Hepatocyte (in vitro differentiated cells): Measurements from ENCODE around the gene MATK. TPM values are rescaled to one million over a fixed set of nuclear protein-coding genes. Genes with fewer than 3 reads are reported as not detected.

Experiments
- DNase-seq: peaks from one replicate; pipeline ENCODE4 v3.0.0-alpha.2; 2016; ENCODE audit warnings: low spot score
- H2AFZ ChIP-seq: fragments of 200-600 bp; sonication (generic); 2 replicates; pipeline ENCODE4 v1.6.0; 2016; ENCODE audit warnings: antibody characterized with exemption, mild to moderate bottlenecking
- H3K27ac ChIP-seq: fragments of 200-600 bp; sonication (generic); 2 replicates; pipeline ENCODE4 v1.5.1; 2016; ENCODE audit warnings: mild to moderate bottlenecking
- H3K27me3 ChIP-seq: fragments of 200-600 bp; sonication (generic); 2 replicates; pipeline ENCODE4 v1.6.1; 2016
- H3K36me3 ChIP-seq: fragments of 200-600 bp; sonication (generic); replicated peaks from 2 replicates; pipeline ENCODE4 v1.5.1; 2016; ENCODE audit warnings: low read depth; ENCODE audit not compliant: insufficient read depth
- H3K4me1 ChIP-seq: fragments of 200-600 bp; sonication (generic); 2 replicates; pipeline ENCODE4 v1.5.1; 2016; ENCODE audit warnings: mild to moderate bottlenecking, moderate library complexity; ENCODE audit not compliant: insufficient read depth
- H3K4me2 ChIP-seq: fragments of 200-600 bp; sonication (generic); 2 replicates; pipeline ENCODE4 v1.6.0; 2016
- H3K4me3 ChIP-seq: fragments of 200-600 bp; sonication (generic); 2 replicates; pipeline ENCODE4 v1.5.1; 2016; ENCODE audit warnings: mild to moderate bottlenecking
- H3K79me2 ChIP-seq: fragments of 200-600 bp; sonication (generic); 2 replicates; pipeline ENCODE4 v1.6.0; 2017; ENCODE audit warnings: mild to moderate bottlenecking
- H3K9me2 ChIP-seq: fragments of 200-600 bp; sonication (generic); replicated peaks from 2 replicates; pipeline ENCODE4 v1.6.0; 2017; ENCODE audit warnings: mild to moderate bottlenecking; ENCODE audit not compliant: insufficient read depth
- H3K9me3 ChIP-seq: fragments of 200-600 bp; sonication (generic); 2 replicates; pipeline ENCODE4 v1.5.1; 2016; ENCODE audit warnings: low read depth, mild to moderate bottlenecking
- H4K20me1 ChIP-seq: fragments of 200-600 bp; sonication (generic); 2 replicates; pipeline ENCODE4 v1.6.0; 2016; ENCODE audit warnings: mild to moderate bottlenecking; ENCODE audit not compliant: insufficient read depth, poor library complexity, severe bottlenecking
- CTCF ChIP-seq: fragments of 200-600 bp; sonication (generic); IDR thresholded peaks from 2 replicates; pipeline ENCODE4 v1.5.1; 2016; ENCODE audit warnings: antibody characterized with exemption, mild to moderate bottlenecking; ENCODE audit not compliant: poor library complexity
- EZH2 ChIP-seq: fragments of 200-600 bp; sonication (generic); IDR thresholded peaks from 2 replicates; pipeline ENCODE4 v1.6.1; 2016; ENCODE audit warnings: antibody characterized with exemption, mild to moderate bottlenecking, borderline replicate concordance
- EZH2phosphoT487 ChIP-seq: fragments of 200-600 bp; sonication (generic); IDR thresholded peaks from one replicate; pipeline ENCODE4 v1.6.1; 2018; ENCODE audit warnings: antibody characterized with exemption, mild to moderate bottlenecking, low read depth, moderate library complexity; ENCODE audit not compliant: unreplicated experiment, severe bottlenecking
- WGBS: methylation state at CpG from one replicate; pipeline ENCODE4 v1.1.6; 2016; ENCODE audit warnings: low lambda C conversion rate; ENCODE audit errors: missing lambda C conversion rate; 5-methylcytosine and 5-hydroxymethylcytosine counted together
- polyA plus RNA-seq: library from polyadenylated mRNA; unstranded; fragments of >200 nt; fragmentation: Nextera tagmentation; extraction: Ambion mirVana; gene quantifications from 2 replicates; pipeline ENCODE4 v1.2.1, GENCODE V29; 2016
- total RNA-seq: library from RNA; depleted of rRNA; stranded (reverse); fragments of >200 nt; gene quantifications from 2 replicates; pipeline ENCODE4 v1.2.3, GENCODE V29; 2014

MATK gene
- total and polyA plus RNA-seq, 2 experiments from 2014 or later = 0.50 TPM; not detected in 1

DNA sequence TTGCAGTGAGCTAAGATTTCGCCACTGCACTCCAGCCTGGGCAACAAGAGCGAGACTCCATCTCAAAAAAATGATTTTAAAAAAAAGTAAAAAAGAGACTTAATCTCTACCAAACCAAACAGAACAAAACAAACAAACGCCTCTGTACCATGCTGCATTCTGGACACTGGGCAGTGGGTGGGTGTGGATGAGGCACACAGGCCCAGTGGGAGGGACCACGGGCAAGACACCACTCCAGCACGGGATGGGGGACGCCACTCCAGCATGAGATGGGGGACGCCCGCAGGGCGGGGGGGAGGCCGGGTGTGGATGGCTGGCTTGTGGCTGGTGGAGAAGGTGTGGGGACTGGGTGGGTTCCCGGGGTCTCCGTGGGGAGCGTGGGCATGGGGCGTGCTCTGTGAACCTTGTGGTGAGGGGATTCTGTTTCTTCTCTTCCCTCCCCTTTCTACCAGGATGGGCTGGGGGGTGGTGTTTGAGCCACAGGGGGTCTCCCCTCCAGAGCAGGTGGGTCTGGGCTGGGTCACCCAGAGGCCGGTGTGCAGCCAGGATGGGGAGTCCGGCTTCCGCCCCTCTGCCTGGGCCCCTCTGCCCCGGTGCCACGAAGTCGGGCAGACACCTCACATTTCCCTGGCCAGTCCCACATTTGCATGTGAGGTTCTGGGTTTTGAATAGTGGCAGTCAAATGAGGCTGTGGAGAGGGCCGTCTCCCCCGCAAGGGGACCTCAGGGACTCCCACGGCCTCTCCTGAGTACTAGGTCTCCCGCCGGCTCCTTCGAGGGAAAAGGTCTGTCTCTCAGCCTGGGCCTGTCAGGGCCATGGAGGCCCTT is 23.9 kb upstream of the MATK start:
- 83% methylated on average over 17 of the region's 26 CpGs for WGBS
- Histone ChIP-seq H3K27ac (no peak overlapping the region), H3K27me3 (no peaks in the 10 kb centered on the region), H3K9me3 (no peaks in the 10 kb centered on the region), H3K4me3 (no peak overlapping the region), H3K9me2 (no peaks in the 10 kb centered on the region), H4K20me1 (no peaks in the 10 kb centered on the region), H2AFZ (no peak overlapping the region), H3K4me2 (no peak overlapping the region), H3K4me1 (no peaks in the 10 kb centered on the region), H3K36me3 (no peaks in the 10 kb centered on the region), H3K79me2 (no peaks in the 10 kb centered on the region)
- TF ChIP-seq EZH2phosphoT487 (no peak), EZH2 (no peak), CTCF (no peak)
- DNase-seq = no peak

GRCh38 chr19:3808420-3809143 is 22.4 kb upstream of the MATK start:
- TF ChIP-seq EZH2phosphoT487 (no peak), EZH2 (no peak), CTCF (no peak)
- Histone ChIP-seq H3K9me2 (no peaks in the 10 kb centered on the region), H3K27ac (no peak overlapping the region), H3K4me2 (no peak overlapping the region), H3K27me3 (no peaks in the 10 kb centered on the region), H3K79me2 (no peaks in the 10 kb centered on the region), H2AFZ (no peak overlapping the region), H3K4me1 (no peaks in the 10 kb centered on the region), H3K4me3 (no peak overlapping the region), H3K36me3 (no peaks in the 10 kb centered on the region), H3K9me3 (no peaks in the 10 kb centered on the region), H4K20me1 (no peaks in the 10 kb centered on the region)
- no peak for DNase-seq
- 92% methylated on average over 30 of the region's 33 CpGs for WGBS

GRCh38 chr19:3807574-3808354 is 21.6 kb upstream of the MATK start:
- H3K4me3 ChIP-seq = no peak overlapping the region
- H4K20me1 ChIP-seq = no peaks in the 10 kb centered on the region
- H3K9me3 ChIP-seq = no peaks in the 10 kb centered on the region
- H3K9me2 ChIP-seq = no peaks in the 10 kb centered on the region
- 99% methylated on average over 35 of the region's 35 CpGs for WGBS
- no peak overlapping the region for H2AFZ ChIP-seq
- H3K27me3 ChIP-seq = no peaks in the 10 kb centered on the region
- H3K4me1 ChIP-seq = no peaks in the 10 kb centered on the region
- H3K79me2 ChIP-seq = no peaks in the 10 kb centered on the region
- no peak for DNase-seq
- no peak overlapping the region for H3K4me2 ChIP-seq
- H3K27ac ChIP-seq = no peak overlapping the region
- TF ChIP-seq CTCF (no peak), EZH2phosphoT487 (no peak), EZH2 (no peak)
- H3K36me3 ChIP-seq = no peaks in the 10 kb centered on the region
